ENCODE results near the gene CTDSPL.

CTDSPL gene

DNA sequence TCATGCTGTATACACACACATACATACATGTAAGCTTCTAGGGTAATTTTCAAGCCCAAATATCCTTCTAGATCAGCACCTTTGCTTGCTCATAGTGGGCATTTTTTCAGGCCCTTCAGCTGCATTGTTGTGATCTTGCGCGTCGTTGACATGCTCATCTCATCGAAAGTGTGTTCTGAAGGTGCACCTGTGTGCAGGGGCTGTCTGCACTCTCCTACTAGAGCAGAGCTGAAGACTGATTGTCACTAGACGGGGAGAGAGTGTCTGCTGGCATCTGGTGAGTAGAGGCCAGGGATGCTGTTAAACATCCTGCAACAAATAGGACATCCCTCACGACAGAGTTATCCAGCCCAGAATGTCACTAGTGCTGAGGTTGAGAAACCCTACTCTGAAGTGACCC lies 93.2 kb downstream of the CTDSPL start:
- TF ChIP-seq TCF12 (IDR thresholded peaks at IDR 0.05; ENCODE audit: low read depth), result no peak
- TF ChIP-seq TAF1 (IDR thresholded peaks at IDR 0.05; ENCODE audit: low read depth), result no peak
- TF ChIP-seq FOXM1 (IDR thresholded peaks at IDR 0.05; ENCODE audit: borderline replicate concordance, low read depth), result no peak
- no peak for TF ChIP-seq EGR1 (IDR thresholded peaks at IDR 0.05)
- TF ChIP-seq CEBPB (IDR thresholded peaks at IDR 0.05), result no peak
- TF ChIP-seq CREB1 (IDR thresholded peaks at IDR 0.05; ENCODE audit: low read depth), result no peak
- no peak for TF ChIP-seq YY1 (IDR thresholded peaks at IDR 0.05; ENCODE audit: low read depth)
- TF ChIP-seq ZBTB7A (IDR thresholded peaks at IDR 0.05; ENCODE audit: low read depth), result no peak
- TF ChIP-seq TEAD4 (IDR thresholded peaks at IDR 0.05), result no peak
- no peak for TF ChIP-seq RAD21 (IDR thresholded peaks at IDR 0.05; ENCODE audit: low read depth)
- TF ChIP-seq, protein P1, sequence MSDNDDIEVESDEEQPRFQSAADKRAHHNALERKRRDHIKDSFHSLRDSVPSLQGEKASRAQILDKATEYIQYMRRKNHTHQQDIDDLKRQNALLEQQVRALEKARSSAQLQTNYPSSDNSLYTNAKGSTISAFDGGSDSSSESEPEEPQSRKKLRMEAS (IDR thresholded peaks at IDR 0.05), result no peak
- TF ChIP-seq, protein P2, sequence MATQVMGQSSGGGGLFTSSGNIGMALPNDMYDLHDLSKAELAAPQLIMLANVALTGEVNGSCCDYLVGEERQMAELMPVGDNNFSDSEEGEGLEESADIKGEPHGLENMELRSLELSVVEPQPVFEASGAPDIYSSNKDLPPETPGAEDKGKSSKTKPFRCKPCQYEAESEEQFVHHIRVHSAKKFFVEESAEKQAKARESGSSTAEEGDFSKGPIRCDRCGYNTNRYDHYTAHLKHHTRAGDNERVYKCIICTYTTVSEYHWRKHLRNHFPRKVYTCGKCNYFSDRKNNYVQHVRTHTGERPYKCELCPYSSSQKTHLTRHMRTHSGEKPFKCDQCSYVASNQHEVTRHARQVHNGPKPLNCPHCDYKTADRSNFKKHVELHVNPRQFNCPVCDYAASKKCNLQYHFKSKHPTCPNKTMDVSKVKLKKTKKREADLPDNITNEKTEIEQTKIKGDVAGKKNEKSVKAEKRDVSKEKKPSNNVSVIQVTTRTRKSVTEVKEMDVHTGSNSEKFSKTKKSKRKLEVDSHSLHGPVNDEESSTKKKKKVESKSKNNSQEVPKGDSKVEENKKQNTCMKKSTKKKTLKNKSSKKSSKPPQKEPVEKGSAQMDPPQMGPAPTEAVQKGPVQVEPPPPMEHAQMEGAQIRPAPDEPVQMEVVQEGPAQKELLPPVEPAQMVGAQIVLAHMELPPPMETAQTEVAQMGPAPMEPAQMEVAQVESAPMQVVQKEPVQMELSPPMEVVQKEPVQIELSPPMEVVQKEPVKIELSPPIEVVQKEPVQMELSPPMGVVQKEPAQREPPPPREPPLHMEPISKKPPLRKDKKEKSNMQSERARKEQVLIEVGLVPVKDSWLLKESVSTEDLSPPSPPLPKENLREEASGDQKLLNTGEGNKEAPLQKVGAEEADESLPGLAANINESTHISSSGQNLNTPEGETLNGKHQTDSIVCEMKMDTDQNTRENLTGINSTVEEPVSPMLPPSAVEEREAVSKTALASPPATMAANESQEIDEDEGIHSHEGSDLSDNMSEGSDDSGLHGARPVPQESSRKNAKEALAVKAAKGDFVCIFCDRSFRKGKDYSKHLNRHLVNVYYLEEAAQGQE (IDR thresholded peaks at IDR 0.05; ENCODE audit: low read depth), result no peak
- TF ChIP-seq NFIC (IDR thresholded peaks at IDR 0.05), result no peak
- TF ChIP-seq, protein P3, sequence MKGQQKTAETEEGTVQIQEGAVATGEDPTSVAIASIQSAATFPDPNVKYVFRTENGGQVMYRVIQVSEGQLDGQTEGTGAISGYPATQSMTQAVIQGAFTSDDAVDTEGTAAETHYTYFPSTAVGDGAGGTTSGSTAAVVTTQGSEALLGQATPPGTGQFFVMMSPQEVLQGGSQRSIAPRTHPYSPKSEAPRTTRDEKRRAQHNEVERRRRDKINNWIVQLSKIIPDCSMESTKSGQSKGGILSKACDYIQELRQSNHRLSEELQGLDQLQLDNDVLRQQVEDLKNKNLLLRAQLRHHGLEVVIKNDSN (IDR thresholded peaks at IDR 0.05), result no peak
- TF ChIP-seq EP300 (IDR thresholded peaks at IDR 0.05; ENCODE audit: borderline replicate concordance), result no peak

DNA sequence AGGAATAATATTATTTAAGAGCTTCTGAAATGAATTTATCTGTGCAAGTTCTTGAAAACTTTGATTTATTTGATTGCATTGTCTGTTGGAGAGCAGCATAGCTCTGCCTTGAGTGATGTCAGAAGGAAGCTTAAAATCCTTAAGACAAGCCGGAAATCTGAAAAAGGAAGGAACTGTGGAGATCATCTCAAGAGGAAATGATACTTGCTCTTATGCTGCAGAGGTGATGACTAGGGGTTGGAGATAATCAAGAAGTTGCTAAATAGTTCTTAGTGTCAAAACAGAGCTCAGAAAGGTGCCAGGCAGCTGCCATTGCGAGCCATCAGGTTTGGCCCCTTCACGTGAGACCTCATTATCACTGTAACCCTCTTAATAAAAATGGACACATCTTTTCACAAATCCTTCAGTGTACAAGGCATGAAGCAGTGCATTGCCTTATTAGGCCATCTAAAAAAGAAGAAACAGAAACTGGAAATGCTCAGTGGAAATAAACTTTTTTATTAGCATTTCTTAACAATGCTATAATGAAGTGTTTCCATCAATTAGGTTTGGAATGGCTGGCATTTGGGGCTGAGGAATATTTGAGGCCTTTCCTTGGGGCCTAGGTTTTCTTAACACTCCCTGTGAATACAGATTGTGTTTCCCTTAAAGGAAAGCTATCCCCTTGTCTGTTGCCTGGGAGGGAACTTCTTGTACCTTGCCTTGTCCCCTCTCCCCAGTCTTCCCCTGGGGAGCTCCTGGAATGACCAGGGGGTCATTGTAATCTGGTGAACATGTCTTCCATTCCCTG lies 94.4 kb downstream of the CTDSPL start:
- TF ChIP-seq NFIC (IDR thresholded peaks at IDR 0.05) (no peak), RAD21 (IDR thresholded peaks at IDR 0.05; ENCODE audit: low read depth) (no peak), TEAD4 (IDR thresholded peaks at IDR 0.05) (no peak), FOXM1 (IDR thresholded peaks at IDR 0.05; ENCODE audit: borderline replicate concordance, low read depth) (no peak), YY1 (IDR thresholded peaks at IDR 0.05; ENCODE audit: low read depth) (no peak), TCF12 (IDR thresholded peaks at IDR 0.05; ENCODE audit: low read depth) (no peak), EP300 (IDR thresholded peaks at IDR 0.05; ENCODE audit: borderline replicate concordance) (no peak), CREB1 (IDR thresholded peaks at IDR 0.05; ENCODE audit: low read depth) (no peak), ZBTB7A (IDR thresholded peaks at IDR 0.05; ENCODE audit: low read depth) (no peak), TAF1 (IDR thresholded peaks at IDR 0.05; ENCODE audit: low read depth) (no peak), CEBPB (IDR thresholded peaks at IDR 0.05) (no peak), EGR1 (IDR thresholded peaks at IDR 0.05) (no peak)
- TF ChIP-seq, protein P2 (IDR thresholded peaks at IDR 0.05; ENCODE audit: low read depth), result no peak
- TF ChIP-seq, protein P1 (IDR thresholded peaks at IDR 0.05), result no peak
- TF ChIP-seq, protein P3 (IDR thresholded peaks at IDR 0.05), result no peak

DNA sequence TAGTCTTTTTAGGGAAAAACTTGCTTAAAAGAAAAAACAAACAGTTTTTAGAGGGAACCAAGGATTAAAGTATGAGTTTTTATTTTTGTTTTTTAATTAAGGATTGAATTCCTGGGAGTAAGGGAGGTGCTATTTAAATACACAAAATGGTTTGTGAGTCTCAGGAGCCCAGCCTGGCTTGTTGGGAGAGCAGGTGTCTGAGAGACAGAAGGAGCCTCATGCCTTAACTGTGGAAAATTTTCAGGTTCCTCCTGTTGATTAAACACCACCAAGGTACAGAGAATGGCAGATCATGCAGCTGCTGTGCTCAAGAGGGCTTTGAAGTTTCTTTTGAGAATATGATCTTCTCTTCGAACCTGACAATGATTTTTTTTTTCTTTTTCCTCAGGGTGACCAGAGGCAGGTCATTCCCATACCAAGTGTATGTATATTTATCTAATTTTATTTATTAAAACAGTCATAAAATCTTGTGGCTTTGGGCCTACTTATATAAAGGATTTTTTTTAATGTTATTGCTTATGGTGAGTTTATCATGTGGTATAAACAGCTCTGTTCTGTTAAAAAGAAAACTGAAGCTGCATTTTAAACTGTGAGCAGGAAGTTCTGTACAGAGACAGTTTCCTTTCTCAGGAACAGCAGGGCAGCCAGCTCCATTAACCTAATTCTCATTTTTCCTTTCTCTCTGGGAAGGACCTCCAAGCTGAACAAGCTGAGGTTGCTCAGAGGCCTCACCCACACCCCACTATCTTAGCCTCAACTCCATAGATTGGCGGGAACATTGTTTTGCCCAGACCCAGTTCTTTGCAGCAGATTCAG lies 95.3 kb downstream of the CTDSPL start:
- TF ChIP-seq TCF12 (IDR thresholded peaks at IDR 0.05; ENCODE audit: low read depth) (no peak), RAD21 (IDR thresholded peaks at IDR 0.05; ENCODE audit: low read depth) (no peak), FOXM1 (IDR thresholded peaks at IDR 0.05; ENCODE audit: borderline replicate concordance, low read depth) (no peak), TAF1 (IDR thresholded peaks at IDR 0.05; ENCODE audit: low read depth) (no peak), TEAD4 (IDR thresholded peaks at IDR 0.05) (no peak), EP300 (IDR thresholded peaks at IDR 0.05; ENCODE audit: borderline replicate concordance) (no peak), CEBPB (IDR thresholded peaks at IDR 0.05) (no peak), NFIC (IDR thresholded peaks at IDR 0.05) (no peak), YY1 (IDR thresholded peaks at IDR 0.05; ENCODE audit: low read depth) (no peak), CREB1 (IDR thresholded peaks at IDR 0.05; ENCODE audit: low read depth) (no peak)
- TF ChIP-seq, protein P3 (IDR thresholded peaks at IDR 0.05), result no peak
- TF ChIP-seq, protein P2 (IDR thresholded peaks at IDR 0.05; ENCODE audit: low read depth), result no peak
- TF ChIP-seq, protein P1 (IDR thresholded peaks at IDR 0.05), result no peak
